Fibroblast of gingiva (primary cell): ENCODE results near the gene RPS3.
"Not testable (repeated sequence)": the region's sequence is repeated elsewhere in the genome, so short reads cannot be mapped to it uniquely, and the experiment has no call there.

Experiments used
- DNase-seq: peaks from one replicate; pipeline ENCODE4 v3.0.0-alpha.2; 2011; ENCODE audit warnings: low read depth

Gene RPS3

DNA sequence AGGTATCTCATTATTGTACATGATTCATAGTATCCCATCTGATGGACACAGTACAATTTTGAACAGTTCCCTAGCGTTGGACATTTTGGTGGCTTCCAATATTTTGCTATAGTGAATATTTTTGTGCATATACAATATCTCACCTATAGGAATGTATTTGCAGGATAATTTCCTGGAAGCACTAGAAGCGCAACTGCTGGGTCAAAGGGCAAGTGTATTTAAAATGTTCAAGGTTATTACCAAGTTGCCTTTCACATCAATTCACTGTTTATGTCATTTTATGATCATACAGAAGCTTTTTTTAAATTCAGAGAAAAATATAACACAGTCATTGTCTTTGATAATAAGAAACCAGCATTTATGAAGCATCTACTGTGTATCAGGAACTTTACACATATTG, 19.1 kb upstream of the RPS3 start:
- DNase-seq = no peak

GRCh38 chr11:75380716-75381420, 18.4 kb upstream of the RPS3 start:
- no peak for DNase-seq

DNA sequence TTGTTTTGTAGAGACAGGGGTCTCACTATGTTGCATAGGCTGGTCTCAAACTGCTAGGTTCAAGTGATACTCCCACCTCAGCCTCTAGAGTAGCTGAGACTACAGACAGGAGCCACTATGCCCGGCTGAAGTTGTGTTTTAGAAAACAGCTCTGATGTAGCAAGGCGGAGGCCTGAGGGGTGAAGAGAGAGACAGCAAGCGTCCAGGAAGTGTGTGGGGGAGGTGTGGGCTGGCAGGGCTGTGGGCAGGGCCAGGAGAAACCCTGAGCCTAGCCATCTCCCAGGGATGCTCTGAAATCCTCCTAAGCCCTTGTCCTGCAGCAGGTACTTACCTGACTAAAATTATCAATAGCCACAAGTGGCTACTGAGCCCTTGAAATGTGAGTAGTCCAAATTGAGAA, 16.1 kb upstream of the RPS3 start:
- DNase-seq = no peak

DNA sequence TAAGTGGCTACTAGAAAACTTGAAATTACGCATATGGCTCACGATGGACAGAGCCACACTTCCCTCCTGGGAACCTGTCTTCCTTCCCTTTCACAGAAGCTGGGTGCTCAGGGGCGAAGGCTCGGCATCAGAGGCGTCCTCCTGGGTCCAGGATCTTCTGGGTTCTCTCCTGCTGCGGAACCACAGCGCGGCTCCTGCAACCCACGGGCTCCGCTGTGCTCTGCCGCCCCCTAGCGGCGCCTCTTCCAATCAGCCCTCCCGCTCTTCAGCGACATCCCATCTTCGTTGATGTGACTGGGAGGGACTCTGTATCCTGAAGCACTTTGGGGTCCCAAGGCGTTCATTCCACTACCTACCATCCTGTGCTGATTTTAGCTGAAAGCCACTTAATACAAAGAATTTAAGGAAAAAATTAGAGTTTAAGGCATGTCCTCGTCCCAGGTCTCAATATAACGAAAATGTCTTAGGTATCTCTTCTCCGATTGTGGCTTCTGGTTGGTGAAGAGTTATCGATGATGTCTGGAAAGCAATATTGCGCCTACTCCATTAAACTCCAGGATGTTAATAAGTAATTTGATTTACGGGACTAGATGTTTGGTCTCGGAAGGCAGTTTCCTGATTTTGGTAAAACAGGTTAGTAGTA, 14.8 kb upstream of the RPS3 start:
- peak; percentile 44 for DNase-seq

DNA sequence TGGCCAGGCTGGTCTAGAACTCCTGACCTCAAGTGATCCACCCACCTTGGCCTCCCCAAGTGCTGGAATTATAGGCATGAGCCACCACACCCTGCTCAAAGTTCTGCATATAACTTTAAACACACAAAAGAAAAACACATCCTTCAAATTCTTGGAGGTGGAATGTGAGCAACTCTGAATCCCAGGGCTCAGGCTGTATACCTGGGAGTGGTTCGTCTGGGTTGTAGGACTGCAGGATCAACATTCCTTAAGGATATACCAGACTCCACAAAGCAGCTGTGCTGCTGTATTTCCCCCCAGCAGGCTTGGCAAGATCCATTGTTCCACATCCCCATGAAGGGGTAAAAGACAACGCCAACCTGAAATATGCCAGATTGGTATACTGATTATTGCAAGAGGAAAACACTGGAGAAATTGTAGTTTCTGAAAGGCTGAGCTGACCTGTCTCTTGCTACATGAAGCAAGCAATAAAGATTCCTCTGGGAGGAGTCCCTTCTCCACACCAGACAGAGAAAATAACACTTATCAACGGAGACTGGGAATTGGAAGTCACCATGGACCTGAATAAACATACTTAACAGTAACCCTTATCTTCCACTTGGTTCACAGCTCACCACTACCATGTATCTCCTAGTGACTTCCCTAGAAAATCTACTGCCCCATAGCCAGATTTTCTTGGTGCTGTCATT, 12.2 kb upstream of the RPS3 start:
- DNase-seq = no peak

DNA sequence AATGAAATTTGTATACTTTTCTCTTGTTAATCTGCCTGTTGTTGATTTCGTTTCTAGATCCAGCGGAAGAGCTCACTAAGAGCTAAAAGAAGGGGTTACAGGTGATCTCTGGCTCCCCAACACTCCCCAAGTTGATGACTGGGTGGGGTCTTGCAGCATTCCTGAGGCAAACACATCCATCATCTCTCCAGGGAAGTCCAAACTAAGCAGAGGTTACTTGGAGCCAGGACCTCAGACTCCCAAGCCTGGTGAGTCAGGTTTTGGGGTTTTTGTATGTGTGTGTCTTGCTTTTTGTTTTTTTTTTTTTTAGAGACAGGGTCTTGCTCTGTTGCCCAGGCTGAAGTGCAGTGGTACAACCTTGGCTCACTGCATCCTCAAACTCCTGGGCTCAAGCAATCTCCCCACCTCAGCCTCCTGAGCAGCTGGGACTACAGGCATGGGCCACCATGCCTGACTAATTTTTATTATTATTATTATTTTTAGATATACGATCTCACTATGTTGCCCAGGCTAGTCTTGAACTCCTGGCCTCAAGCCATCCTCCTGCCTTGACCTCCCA, 11.5 kb upstream of the RPS3 start:
- DNase-seq = no peak

DNA sequence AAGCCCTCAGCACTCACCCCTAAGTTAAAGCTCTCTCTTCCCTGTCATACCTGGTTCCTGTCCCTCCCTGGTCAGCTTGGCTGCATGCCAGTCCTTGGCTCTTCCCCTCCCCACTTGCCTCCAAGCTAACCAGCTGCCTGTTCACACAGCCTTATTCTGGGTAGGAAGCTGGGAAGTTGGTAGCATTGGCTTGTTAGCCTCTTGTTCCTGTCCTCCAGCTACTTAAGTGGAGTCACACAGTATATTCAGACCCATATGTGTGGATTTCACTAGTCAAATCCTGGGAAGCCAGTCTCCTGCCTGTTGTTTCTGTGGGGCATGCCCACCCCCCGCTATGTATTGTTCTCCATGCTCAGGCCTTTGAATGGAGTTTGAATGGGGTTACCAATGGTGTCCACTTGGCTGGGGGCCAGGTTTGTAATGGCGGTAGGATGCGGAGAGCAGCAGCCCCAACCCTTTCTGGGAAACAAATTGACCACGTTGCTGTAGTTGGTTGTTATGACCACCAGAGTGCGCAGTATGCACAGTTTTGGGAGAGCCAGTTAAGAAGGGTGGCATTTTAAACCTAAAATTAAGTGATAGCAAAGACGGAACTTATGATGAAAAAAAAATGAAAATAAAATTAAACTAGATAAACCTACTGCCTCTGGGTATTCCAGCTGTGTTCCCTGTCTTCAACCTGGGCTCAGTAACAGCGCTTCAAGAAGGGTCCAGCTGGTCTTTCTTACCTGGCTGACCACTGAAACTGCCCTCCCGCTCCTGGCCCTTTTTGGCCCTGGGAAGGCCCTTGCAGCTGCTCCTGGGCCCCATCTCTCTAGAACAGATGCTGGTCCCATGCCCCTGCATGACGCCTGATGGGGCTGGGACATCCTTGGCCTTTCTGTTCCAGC, 10.7 kb upstream of the RPS3 start:
- DNase-seq = peak; percentile 58

GRCh38 chr11:75389276-75389605, 10.1 kb upstream of the RPS3 start:
- DNase-seq = no peak

DNA sequence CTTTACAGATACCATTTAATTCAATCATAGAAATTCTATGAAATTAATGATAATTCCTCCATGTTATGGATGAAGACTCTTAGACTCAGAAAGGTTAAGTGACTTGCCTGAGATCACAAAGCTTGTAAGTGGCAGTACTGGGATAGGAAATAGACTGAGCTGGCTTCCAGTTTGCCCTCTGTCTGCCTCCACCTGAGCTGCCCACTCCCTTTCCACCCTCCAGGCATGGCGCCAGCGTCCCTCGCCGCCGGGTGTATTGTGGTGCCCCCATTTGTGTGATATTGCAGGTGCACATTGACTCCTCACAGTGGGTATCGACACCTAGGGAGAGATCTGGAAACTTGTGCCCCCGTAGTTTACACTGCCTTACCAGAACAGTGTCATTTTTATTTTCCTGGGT, 9.4 kb upstream of the RPS3 start:
- no peak for DNase-seq

DNA sequence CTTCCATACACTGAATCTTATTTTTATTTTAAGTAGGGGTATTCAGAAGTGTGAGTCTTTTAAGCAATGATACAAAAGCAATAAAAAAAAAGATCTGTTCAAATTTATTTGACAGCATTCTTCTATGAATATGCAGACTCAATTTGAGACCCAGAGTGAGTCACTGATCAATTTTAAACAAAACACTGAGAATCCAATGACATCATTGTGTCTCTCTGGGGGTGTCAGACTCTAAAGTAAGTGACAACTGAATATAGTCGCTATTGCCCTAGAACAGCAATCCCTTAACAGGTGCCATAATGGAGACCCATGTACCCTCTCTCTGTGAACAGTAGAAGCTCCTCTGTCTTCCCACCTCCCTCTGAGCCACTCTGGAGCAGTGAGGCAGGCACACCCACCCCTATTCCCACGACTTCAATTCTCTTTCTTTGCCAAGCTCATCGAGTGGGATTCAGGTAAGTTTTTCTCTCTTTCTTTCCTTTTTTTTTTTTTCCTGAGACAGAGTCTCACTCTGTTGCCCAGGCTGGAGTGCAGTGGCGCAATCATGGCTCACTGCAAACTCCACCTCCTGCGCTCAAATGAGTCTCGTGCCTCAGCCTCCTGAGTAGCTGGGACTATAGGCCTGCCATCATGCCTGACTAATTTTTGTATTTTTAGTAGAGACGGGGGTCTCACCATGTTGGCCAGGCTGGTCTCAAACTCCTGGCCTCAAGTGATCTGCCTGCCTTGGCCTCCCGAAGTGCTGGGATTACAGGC, 5.1 kb upstream of the RPS3 start:
- no peak for DNase-seq

GRCh38 chr11:75398906-75399305, 412 bp upstream of the RPS3 start:
- DNase-seq = no peak

DNA sequence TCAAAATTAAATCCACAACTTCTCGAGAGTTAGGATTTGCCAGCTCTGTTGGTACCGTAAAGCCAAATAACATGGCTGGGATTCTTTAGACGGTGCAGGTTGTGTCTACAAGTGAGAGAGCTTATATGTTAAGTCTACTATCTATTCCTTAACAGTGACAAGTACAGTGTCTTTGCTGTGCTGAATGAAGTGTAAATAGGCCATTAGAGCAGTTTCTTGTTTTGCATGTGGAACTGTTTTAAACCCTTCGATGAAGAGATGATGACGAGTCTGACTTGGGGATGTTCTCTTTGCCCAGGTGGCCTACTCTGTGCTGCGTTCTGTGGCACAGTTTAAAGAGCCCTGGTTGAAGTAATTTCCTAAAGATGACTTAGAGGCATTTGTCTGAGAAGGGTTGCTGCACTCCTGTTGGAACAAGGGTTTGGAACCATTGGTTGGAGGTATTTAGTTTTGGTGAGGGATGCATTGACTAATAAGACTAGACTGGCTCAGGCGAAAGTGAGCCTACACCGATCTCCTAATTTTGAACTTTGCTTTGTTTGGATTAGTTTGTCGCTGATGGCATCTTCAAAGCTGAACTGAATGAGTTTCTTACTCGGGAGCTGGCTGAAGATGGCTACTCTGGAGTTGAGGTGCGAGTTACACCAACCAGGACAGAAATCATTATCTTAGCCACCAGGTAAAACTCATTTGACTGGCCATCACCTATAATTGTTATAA, 988 bp downstream of the RPS3 start:
- DNase-seq = no peak

DNA sequence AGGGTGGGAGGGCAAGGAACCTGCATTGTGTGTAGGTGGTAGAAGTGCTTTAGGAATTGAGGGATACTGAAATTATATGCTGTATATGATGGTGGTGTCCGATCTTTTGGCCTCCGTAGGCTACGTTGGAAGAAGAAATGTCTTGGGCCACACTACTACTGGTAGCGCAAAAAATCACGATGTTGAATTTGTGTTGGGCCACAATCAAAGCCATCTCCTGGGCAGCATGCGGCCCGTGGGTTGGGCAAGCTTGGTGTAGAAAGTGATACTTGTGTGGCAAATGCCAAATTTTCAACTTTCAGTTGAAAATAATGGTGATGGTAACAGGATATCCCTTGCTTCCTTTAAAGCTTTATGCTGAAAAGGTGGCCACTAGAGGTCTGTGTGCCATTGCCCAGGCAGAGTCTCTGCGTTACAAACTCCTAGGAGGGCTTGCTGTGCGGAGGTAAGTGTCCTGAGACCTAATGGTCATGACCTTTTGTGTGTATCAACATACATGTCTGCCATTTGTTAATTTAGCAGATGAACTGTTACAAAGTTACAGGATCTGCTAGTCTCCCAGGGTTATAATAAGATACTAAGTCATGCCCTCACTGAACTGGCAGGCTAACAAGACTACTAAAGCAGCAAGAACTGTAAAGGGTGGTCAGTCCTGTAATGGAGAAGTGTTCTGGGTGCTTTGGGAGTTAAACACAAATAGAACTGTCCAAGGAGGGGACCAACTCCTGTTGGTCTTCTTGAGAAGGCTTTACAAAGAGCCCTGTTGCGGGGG, 2.9 kb downstream of the RPS3 start:
- peak; percentile 52 for DNase-seq

GRCh38 chr11:75403037-75403436, 3.7 kb downstream of the RPS3 start:
- no peak for DNase-seq

DNA sequence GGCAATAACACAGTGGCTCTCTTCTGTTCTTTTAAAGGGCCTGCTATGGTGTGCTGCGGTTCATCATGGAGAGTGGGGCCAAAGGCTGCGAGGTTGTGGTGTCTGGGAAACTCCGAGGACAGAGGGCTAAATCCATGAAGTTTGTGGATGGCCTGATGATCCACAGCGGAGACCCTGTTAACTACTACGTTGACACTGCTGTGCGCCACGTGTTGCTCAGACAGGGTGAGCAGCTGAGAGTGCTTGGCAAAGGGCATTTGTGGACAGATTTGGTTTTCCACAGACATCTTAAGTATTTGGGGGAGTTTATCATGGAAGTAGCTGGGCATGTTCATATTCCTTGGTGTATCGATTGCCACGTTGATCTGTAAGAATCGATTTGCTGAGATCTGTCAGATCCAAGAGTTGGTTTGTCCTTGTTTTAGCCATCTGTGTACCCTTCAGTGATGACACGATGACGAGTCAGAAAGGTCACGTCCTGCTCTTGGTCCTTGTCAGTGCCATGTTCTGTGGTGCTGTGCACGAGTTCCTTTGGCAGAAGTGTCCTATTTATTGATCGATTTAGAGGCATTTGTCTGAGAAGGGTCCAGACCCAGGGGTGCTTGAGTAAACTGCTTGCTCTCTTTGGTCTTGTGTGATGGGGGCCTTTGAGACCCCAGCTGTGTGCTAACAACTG, 4.8 kb downstream of the RPS3 start:
- no peak for DNase-seq

- no peak for DNase-seq
Measured at GRCh38 chr11:75406338-75406777, 7.0 kb downstream of the RPS3 start.

DNA sequence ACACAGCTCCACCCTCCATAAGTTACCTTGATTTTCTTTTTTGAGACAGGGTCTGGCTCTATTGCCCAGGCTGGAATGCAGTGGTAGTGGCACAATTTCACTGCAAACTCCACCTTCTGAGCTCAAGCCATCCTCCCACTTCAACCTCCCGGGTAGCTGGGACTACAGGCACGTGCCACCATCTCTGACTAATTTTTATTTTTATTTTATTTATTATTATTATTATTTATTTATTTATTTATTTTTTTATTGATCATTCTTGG, 9.6 kb downstream of the RPS3 start:
- no peak for DNase-seq

DNA sequence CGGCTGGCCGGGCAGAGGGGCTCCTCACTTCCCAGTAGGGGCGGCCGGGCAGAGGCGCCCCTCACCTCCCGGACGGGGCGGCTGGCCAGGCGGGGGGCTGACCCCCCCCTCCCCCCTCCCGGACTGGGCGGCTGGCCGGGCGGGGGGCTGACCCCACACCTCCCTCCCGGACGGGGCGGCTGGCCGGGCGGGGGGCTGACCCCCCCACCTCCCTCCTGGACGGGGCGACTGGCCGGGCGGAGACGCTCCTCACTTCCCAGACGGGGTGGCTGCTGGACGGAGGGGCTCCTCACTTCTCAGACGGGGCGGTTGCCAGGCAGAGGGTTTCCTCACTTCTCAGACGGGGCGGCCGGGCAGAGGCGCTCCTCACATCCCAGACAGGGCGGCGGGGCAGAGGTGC, 10.7 kb downstream of the RPS3 start:
- DNase-seq = not testable (repeated sequence)

DNA sequence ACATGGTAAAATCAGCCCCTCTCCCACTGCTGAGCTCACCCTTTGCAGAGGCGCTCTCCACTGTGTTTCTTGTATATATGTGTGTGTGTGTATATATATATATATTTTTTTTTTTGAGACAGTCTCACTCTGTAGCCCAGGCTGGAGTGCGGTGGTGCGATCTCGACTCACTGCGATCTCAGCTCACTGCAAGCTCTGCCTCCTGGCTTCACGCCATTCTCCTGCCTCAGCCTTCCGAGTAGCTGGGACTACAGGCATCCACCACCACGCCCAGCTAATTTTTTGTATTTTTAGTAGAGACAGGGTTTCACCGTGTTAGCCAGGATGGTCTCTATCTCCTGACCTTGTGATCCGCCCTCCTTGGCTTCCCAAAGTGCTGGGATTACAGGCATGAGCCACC, 13.8 kb downstream of the RPS3 start:
- DNase-seq = not testable (repeated sequence)

DNA sequence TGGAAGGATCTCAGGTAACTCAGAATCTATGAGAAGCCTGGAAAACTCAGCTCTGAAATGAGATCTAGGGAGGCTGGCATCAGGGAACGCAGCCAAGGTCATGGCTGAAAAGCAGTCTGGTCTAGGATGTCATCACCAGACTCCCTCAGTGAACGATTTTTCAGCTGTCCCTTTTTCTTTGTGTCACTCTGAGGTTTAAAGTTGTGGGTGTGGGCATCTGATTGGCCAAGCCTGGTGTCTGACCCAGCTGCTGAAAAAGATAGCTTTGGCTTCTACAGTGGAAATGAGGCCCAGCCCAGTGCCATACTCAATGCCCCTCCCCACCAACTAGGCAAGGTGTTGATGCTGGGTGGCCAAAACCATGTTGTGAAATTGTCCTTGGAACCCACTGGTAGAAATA, 14.5 kb downstream of the RPS3 start:
- no peak for DNase-seq
